GM18511 (cell line): ENCODE data around the gene OR10A6.
A peak's percentile ranks its signal among the peaks of the same experiment; 100 is the strongest.

ENCODE experiments used
- ATAC-seq: cut with Tn5 transposase; IDR thresholded peaks from one replicate; pipeline ENCODE4 v1.9.1; 2021; ENCODE audit warnings: mild to moderate bottlenecking, moderate library complexity; ENCODE audit not compliant: unreplicated experiment

Gene OR10A6

GRCh38 chr11:7910286-7910788 lies 20.7 kb downstream of the OR10A6 start:
- ATAC-seq: no peak

GRCh38 chr11:7909585-7910285 lies 21.3 kb downstream of the OR10A6 start:
- no peak for ATAC-seq

- ATAC-seq: no peak
Measured at GRCh38 chr11:7907121-7907520, 23.9 kb downstream of the OR10A6 start.

- no peak for ATAC-seq
Measured at GRCh38 chr11:7906481-7906880, 24.6 kb downstream of the OR10A6 start.

- ATAC-seq: no peak
Measured at GRCh38 chr11:7905961-7906429, 25.1 kb downstream of the OR10A6 start.

GRCh38 chr11:7905549-7905948 lies 25.5 kb downstream of the OR10A6 start:
- ATAC-seq: no peak

- no peak for ATAC-seq
Measured at GRCh38 chr11:7904917-7905316, 26.2 kb downstream of the OR10A6 start.

GRCh38 chr11:7903940-7904339 lies 27.1 kb downstream of the OR10A6 start:
- no peak for ATAC-seq

GRCh38 chr11:7901319-7901854 lies 29.7 kb downstream of the OR10A6 start:
- no peak for ATAC-seq

- no peak for ATAC-seq
Measured at GRCh38 chr11:7900686-7901085, 30.4 kb downstream of the OR10A6 start.

- ATAC-seq: no peak
Measured at GRCh38 chr11:7899418-7899817, 31.6 kb downstream of the OR10A6 start.

- ATAC-seq: no peak
Measured at GRCh38 chr11:7898666-7899283, 32.3 kb downstream of the OR10A6 start.

- ATAC-seq: no peak
Measured at GRCh38 chr11:7896009-7896785, 34.9 kb downstream of the OR10A6 start.

GRCh38 chr11:7894251-7894650 lies 36.8 kb downstream of the OR10A6 start:
- ATAC-seq: no peak

GRCh38 chr11:7893796-7894195 lies 37.3 kb downstream of the OR10A6 start:
- ATAC-seq: no peak

GRCh38 chr11:7892840-7893254 lies 38.2 kb downstream of the OR10A6 start:
- peak; percentile 70 for ATAC-seq

GRCh38 chr11:7892059-7892699 lies 38.9 kb downstream of the OR10A6 start:
- peak; percentile 71 for ATAC-seq

- peak; percentile 42 for ATAC-seq
Measured at GRCh38 chr11:7890417-7891172, 40.5 kb downstream of the OR10A6 start.

GRCh38 chr11:7889985-7890384 lies 41.1 kb downstream of the OR10A6 start:
- ATAC-seq: no peak

GRCh38 chr11:7882860-7883259 lies 48.2 kb downstream of the OR10A6 start:
- no peak for ATAC-seq
